WTC11 (cell line): Measurements from ENCODE around the gene BDH2. TPM values are rescaled to one million over a fixed set of nuclear protein-coding genes. Genes with fewer than 3 reads are reported as not detected.

Experiments
- ATAC-seq: fragments of 200-7000 bp; cut with Tn5 transposase; 2 replicates; pipeline ENCODE4 v1.10.0; 2021; ENCODE audit warnings: mild to moderate bottlenecking, moderate library complexity
- CTCF ChIA-PET: fragments of 300-600 bp; sonication (Branson Sonifier 250); formaldehyde crosslinking; loops from one replicate; lab custom pipeline; 2021; ENCODE audit warnings: antibody characterized with exemption; lab: Charles Lee
- POLR2A ChIA-PET: fragments of 350-600 bp; sonication (Branson Sonifier 250); formaldehyde crosslinking; loops from one replicate; lab custom pipeline; 2021; ENCODE audit warnings: antibody characterized with exemption; lab: Charles Lee
- DNase-seq: peaks from one replicate; pipeline ENCODE4 v3.0.0; 2021; ENCODE audit warnings: low spot score
- H3K27ac Mint-ChIP-seq: 2 replicates; pipeline ENCODE4 v1.8.0; 2021; ENCODE audit warnings: mixed read lengths
- H3K27me3 Mint-ChIP-seq: 2 replicates; pipeline ENCODE4 v1.8.0; 2021; ENCODE audit warnings: low read depth, mild to moderate bottlenecking, moderate library complexity, mixed read lengths
- H3K36me3 Mint-ChIP-seq: 2 replicates; pipeline ENCODE4 v1.8.0; 2021; ENCODE audit warnings: mixed read lengths
- H3K4me1 Mint-ChIP-seq: 2 replicates; pipeline ENCODE4 v1.8.0; 2022; ENCODE audit warnings: mixed read lengths
- H3K4me3 Mint-ChIP-seq: 2 replicates; pipeline ENCODE4 v1.8.0; 2021; ENCODE audit warnings: mild to moderate bottlenecking, moderate library complexity, mixed read lengths
- H3K9me3 Mint-ChIP-seq: 2 replicates; pipeline ENCODE4 v1.8.0; 2021; ENCODE audit warnings: mixed read lengths
- CBFB ChIP-seq: sonication (generic); formaldehyde crosslinking; IDR thresholded peaks from 2 replicates; pipeline ENCODE4 v1.8.1; 2022; ENCODE audit warnings: mild to moderate bottlenecking, low read depth, missing genetic modification reagents
- EMX1 ChIP-seq: fragments of 250-450 bp; sonication (Bioruptor Pico); IDR thresholded peaks from 2 replicates; pipeline ENCODE4 v1.8.0; 2021; ENCODE audit warnings: mild to moderate bottlenecking
- GRHL2 ChIP-seq: fragments of 250-450 bp; sonication (Bioruptor Pico); IDR thresholded peaks from 2 replicates; pipeline ENCODE4 v1.8.0; 2022; ENCODE audit warnings: mild to moderate bottlenecking, moderate library complexity; ENCODE audit not compliant: insufficient replicate concordance, severe bottlenecking
- NFYB ChIP-seq: sonication (generic); formaldehyde crosslinking; conservative IDR thresholded peaks from 2 replicates; pipeline ENCODE4 v1.8.0; 2022; ENCODE audit warnings: low read depth, missing genetic modification reagents
- PRDM15 ChIP-seq: sonication (generic); formaldehyde crosslinking; IDR thresholded peaks from 2 replicates; pipeline ENCODE4 v1.8.0; 2022; ENCODE audit warnings: missing genetic modification reagents
- RELA ChIP-seq: sonication (generic); formaldehyde crosslinking; IDR thresholded peaks from 2 replicates; pipeline ENCODE4 v1.8.1; 2022; ENCODE audit warnings: missing genetic modification reagents, mild to moderate bottlenecking, borderline replicate concordance
- SP1 ChIP-seq: sonication (generic); formaldehyde crosslinking; conservative IDR thresholded peaks from 2 replicates; pipeline ENCODE4 v1.8.1; 2022; ENCODE audit warnings: missing genetic modification reagents
- TCF7 ChIP-seq: sonication (generic); formaldehyde crosslinking; IDR thresholded peaks from 2 replicates; pipeline ENCODE4 v1.8.0; 2022; ENCODE audit warnings: mild to moderate bottlenecking, low read depth, missing genetic modification reagents, moderate library complexity
- TEAD4 ChIP-seq: sonication (generic); formaldehyde crosslinking; IDR thresholded peaks from 2 replicates; pipeline ENCODE4 v1.8.0; 2022; ENCODE audit warnings: mild to moderate bottlenecking, missing genetic modification reagents
- USF1 ChIP-seq: sonication (generic); formaldehyde crosslinking; IDR thresholded peaks from 2 replicates; pipeline ENCODE4 v1.8.0; 2022; ENCODE audit warnings: mild to moderate bottlenecking, missing genetic modification reagents
- ZBTB21 ChIP-seq: sonication (generic); formaldehyde crosslinking; IDR thresholded peaks from 2 replicates; pipeline ENCODE4 v1.8.1; 2023; ENCODE audit warnings: mild to moderate bottlenecking, missing genetic modification reagents, borderline replicate concordance
- ZNF121 ChIP-seq: sonication (generic); formaldehyde crosslinking; IDR thresholded peaks from 2 replicates; pipeline ENCODE4 v1.8.0; 2023; ENCODE audit warnings: missing genetic modification reagents
- ZNF138 ChIP-seq: sonication (generic); formaldehyde crosslinking; conservative IDR thresholded peaks from 2 replicates; pipeline ENCODE4 v1.8.1; 2022; ENCODE audit warnings: mild to moderate bottlenecking, moderate library complexity, missing genetic modification reagents
- ZNF232 ChIP-seq: sonication (generic); formaldehyde crosslinking; IDR thresholded peaks from 2 replicates; pipeline ENCODE4 v1.8.0; 2022; ENCODE audit warnings: mild to moderate bottlenecking, missing genetic modification reagents
- ZNF281 ChIP-seq: sonication (generic); formaldehyde crosslinking; IDR thresholded peaks from 2 replicates; pipeline ENCODE4 v1.8.0; 2023; ENCODE audit warnings: mild to moderate bottlenecking, missing genetic modification reagents
- ZNF317 ChIP-seq: sonication (generic); formaldehyde crosslinking; IDR thresholded peaks from 2 replicates; pipeline ENCODE4 v1.8.1; 2023; ENCODE audit warnings: low read depth, mild to moderate bottlenecking, moderate library complexity, missing genetic modification reagents, borderline replicate concordance
- ZNF396 ChIP-seq: fragments of 250-450 bp; sonication (Bioruptor Pico); IDR thresholded peaks from 2 replicates; pipeline ENCODE4 v1.8.0; 2021; ENCODE audit warnings: mild to moderate bottlenecking, moderate library complexity, borderline replicate concordance
- ZNF512 ChIP-seq: sonication (generic); formaldehyde crosslinking; IDR thresholded peaks from 2 replicates; pipeline ENCODE4 v1.8.1; 2022; ENCODE audit warnings: missing genetic modification reagents, borderline replicate concordance
- total RNA-seq: library from RNA; stranded (reverse); gene quantifications from 3 replicates; pipeline ENCODE4 v1.2.3, GENCODE V29; 2021
- TF ChIP-seq, protein P1 (sequence below): sonication (generic); formaldehyde crosslinking; IDR thresholded peaks from 2 replicates; pipeline ENCODE4 v1.8.0; 2022; ENCODE audit warnings: mild to moderate bottlenecking, missing genetic modification reagents
- TF ChIP-seq, protein P2 (sequence below): fragments of 200-600 bp; IDR thresholded peaks from 2 replicates; pipeline ENCODE4 v1.8.0; 2022; ENCODE audit warnings: antibody characterized with exemption

Gene BDH2
- total RNA-seq, 1 experiment from 2014 or later, result 39.6 TPM

GRCh38 chr4:103092245-103092644 is 7.4 kb downstream of the BDH2 start:
- ATAC-seq (no peak), DNase-seq (no peak)
- Mint-ChIP-seq H3K4me3 (no peak overlapping the region), H3K27ac (no peak overlapping the region), H3K4me1 (no peaks in the 10 kb centered on the region), H3K9me3 (no peaks in the 10 kb centered on the region), H3K36me3 (peaks cover 18% of the 10 kb centered on the region), H3K27me3 (no peaks in the 10 kb centered on the region)
- TF ChIP-seq ZNF512 (CRISPR knock-in tag) (no peak), GRHL2 (no peak), CBFB (CRISPR knock-in tag) (no peak), ZNF121 (no peak), TCF7 (CRISPR knock-in tag) (no peak), EMX1 (CRISPR knock-in tag) (no peak), ZBTB21 (no peak), TEAD4 (CRISPR knock-in tag) (no peak), ZNF281 (CRISPR knock-in tag) (no peak), NFYB (CRISPR knock-in tag) (no peak), SP1 (CRISPR knock-in tag) (no peak)
- TF ChIP-seq, protein P1, sequence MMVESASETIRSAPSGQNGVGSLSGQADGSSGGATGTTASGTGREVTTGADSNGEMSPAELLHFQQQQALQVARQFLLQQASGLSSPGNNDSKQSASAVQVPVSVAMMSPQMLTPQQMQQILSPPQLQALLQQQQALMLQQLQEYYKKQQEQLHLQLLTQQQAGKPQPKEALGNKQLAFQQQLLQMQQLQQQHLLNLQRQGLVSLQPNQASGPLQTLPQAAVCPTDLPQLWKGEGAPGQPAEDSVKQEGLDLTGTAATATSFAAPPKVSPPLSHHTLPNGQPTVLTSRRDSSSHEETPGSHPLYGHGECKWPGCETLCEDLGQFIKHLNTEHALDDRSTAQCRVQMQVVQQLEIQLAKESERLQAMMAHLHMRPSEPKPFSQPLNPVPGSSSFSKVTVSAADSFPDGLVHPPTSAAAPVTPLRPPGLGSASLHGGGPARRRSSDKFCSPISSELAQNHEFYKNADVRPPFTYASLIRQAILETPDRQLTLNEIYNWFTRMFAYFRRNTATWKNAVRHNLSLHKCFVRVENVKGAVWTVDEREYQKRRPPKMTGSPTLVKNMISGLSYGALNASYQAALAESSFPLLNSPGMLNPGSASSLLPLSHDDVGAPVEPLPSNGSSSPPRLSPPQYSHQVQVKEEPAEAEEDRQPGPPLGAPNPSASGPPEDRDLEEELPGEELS (CRISPR knock-in tag), result no peak
- CTCF ChIA-PET, result interaction anchor here (1.3 to 2.2 kb wide), 4 partner anchors 12 to 84 kb away, joined by 3 to 11 read pairs (median 6); no protein-coding TSS in a partner anchor
- POLR2A ChIA-PET, result no interaction called here

DNA sequence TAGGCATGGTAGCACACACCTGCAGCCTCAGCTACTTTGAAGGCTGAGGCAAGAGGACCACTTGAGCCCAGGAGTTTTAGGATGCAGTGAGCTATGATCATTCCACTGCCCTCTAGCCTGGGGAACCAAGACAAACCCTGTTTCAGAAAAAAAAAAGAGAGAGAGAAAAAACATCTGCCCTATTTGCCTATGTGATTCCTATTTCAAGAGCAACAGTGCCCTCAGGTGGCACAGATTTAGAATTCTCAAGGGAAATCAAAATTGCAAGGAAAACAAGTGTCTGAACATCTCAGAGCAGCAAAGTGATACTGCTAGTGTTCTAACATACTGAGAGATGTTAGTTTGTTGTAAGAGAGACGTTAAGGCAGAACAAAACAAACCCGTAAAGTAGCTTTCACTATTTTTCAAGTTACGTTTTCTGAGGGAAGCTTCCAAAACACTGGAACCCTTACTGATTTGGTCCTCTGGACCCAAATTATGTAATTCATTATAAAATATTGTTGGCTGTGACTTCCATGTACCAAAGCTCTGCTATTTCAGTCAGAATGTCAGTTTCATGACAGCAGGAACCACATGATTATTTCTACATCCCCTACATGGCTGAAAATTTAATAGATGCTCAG is 7.9 kb downstream of the BDH2 start:
- no peaks in the 10 kb centered on the region for H3K9me3 Mint-ChIP-seq
- H3K27me3 Mint-ChIP-seq, result no peaks in the 10 kb centered on the region
- DNase-seq, result no peak
- H3K4me3 Mint-ChIP-seq, result no peak overlapping the region
- ChIA-PET CTCF (interaction anchor here (0.6 to 2.2 kb wide), 10 partner anchors 8 to 661 kb away, joined by 3 to 11 read pairs (median 3); no protein-coding TSS in a partner anchor), POLR2A (no interaction called here)
- peaks cover 20% of the 10 kb centered on the region for H3K36me3 Mint-ChIP-seq
- ATAC-seq, result peak; percentile 81
- TF ChIP-seq, protein P2, sequence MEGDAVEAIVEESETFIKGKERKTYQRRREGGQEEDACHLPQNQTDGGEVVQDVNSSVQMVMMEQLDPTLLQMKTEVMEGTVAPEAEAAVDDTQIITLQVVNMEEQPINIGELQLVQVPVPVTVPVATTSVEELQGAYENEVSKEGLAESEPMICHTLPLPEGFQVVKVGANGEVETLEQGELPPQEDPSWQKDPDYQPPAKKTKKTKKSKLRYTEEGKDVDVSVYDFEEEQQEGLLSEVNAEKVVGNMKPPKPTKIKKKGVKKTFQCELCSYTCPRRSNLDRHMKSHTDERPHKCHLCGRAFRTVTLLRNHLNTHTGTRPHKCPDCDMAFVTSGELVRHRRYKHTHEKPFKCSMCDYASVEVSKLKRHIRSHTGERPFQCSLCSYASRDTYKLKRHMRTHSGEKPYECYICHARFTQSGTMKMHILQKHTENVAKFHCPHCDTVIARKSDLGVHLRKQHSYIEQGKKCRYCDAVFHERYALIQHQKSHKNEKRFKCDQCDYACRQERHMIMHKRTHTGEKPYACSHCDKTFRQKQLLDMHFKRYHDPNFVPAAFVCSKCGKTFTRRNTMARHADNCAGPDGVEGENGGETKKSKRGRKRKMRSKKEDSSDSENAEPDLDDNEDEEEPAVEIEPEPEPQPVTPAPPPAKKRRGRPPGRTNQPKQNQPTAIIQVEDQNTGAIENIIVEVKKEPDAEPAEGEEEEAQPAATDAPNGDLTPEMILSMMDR, result peak; percentile 26; the same call in 1 of the 2 replicates
- TF ChIP-seq ZNF232, result no peak
- H3K4me1 Mint-ChIP-seq, result no peaks in the 10 kb centered on the region
- no peak overlapping the region for H3K27ac Mint-ChIP-seq

GRCh38 chr4:103089481-103089880 is 10.2 kb downstream of the BDH2 start:
- no peak for DNase-seq
- POLR2A ChIA-PET, result no interaction called here
- H3K36me3 Mint-ChIP-seq, result peaks cover 20% of the 10 kb centered on the region
- ATAC-seq, result no peak
- H3K27me3 Mint-ChIP-seq, result no peaks in the 10 kb centered on the region
- H3K4me1 Mint-ChIP-seq, result no peaks in the 10 kb centered on the region
- no peaks in the 10 kb centered on the region for H3K9me3 Mint-ChIP-seq
- H3K4me3 Mint-ChIP-seq, result no peak overlapping the region
- CTCF ChIA-PET, result interaction anchor here (0.7 to 1.3 kb wide), 3 partner anchors 43 to 57 kb away, joined by 3 read pairs; no protein-coding TSS in a partner anchor
- H3K27ac Mint-ChIP-seq, result no peak overlapping the region
- TF ChIP-seq ZNF396 (no peak), ZNF138 (CRISPR knock-in tag) (no peak), USF1 (CRISPR knock-in tag) (no peak), ZNF232 (no peak), ZNF317 (CRISPR knock-in tag) (no peak), PRDM15 (CRISPR knock-in tag) (no peak), RELA (no peak)
